Articular chondrocyte of knee joint (primary cell): Measurements from ENCODE around the gene PTF1A. TPM values are rescaled to one million over a fixed set of nuclear protein-coding genes. Genes with fewer than 3 reads are reported as not detected.

Experiments used
- small RNA-seq: library from RNA; depleted of rRNA; stranded (forward); fragments of <200 nt; gene quantifications from one replicate; pipeline ENCODE3, GENCODE V24; 2012
- total RNA-seq: library from RNA; depleted of rRNA; stranded (reverse); fragments of >200 nt; gene quantifications from 2 replicates; pipeline ENCODE4 v1.2.3, GENCODE V29; 2012

PTF1A gene, protein sequence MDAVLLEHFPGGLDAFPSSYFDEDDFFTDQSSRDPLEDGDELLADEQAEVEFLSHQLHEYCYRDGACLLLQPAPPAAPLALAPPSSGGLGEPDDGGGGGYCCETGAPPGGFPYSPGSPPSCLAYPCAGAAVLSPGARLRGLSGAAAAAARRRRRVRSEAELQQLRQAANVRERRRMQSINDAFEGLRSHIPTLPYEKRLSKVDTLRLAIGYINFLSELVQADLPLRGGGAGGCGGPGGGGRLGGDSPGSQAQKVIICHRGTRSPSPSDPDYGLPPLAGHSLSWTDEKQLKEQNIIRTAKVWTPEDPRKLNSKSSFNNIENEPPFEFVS
- not detected in 2 replicates for total RNA-seq

DNA sequence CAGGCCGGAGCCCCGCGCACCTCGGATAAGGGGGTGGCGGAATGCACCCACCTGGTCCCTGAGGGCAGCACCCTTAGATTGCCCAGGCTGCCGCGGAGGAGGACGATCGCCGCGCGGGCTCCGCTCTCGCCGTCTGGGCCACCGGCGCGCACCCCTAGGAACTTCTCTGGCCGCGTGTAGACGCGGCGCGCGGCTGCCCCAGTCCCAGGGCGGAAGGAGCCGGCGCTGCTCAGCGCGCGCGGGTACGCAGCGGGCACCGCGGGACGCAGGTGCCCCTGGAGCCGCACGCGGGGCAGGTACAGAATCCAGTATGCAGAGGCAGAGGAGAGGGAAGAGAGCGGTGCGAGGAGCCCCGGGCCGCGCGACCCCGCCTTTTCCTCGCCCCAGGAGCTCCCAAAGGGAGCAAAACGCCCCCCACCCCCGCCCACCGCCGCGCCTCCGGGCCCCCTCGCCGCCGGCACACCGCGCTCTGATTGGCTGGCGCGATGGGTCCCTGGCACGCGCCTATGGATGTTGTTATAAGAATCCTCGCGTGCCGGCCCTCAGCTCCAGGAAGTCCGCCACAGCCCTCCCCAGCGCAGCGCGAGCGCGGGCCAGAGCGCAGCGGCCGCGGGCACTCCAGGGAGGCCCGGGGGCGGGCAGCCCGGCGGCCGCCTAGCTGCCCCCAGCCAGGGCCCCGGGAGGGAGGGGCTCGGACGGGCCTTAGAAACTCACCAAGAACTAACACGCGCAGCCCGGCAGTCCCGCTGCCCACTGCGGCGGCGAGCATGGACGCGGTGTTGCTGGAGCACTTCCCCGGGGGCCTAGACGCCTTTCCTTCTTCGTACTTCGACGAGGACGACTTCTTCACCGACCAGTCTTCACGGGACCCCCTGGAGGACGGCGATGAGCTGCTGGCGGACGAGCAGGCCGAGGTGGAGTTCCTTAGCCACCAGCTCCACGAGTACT is at the start of gene PTF1A:
Gene PTF1A (plus strand): TSS at position 549 of the 948 bp plus-strand sequence. CDS start 219 bp downstream, at position 768.

Small RNAs within 50 kb of the gene (small RNA-seq; reads per million reads assigned to genes)
- gene RF00561, result not detected

Other genes starting within 250 kb of the PTF1A start
- 12.8 and 13.7 TPM in 2 replicates for gene MSRB2, start 96.7 kb upstream of the PTF1A start, total RNA-seq
- not detected in 2 replicates for gene C10orf67, start 152.5 kb downstream of the PTF1A start, total RNA-seq
- gene OTUD1, start 246.8 kb downstream of the PTF1A start, total RNA-seq, result 9.4 and 10.6 TPM in 2 replicates